BLaER1 treated with 17β-estradiol and CSF1 and Interleukin-3, amounts not matched to agents 10 nM and 100 nM (cell line): ENCODE results near the gene PLD5.
"Not testable (repeated sequence)": the region's sequence is repeated elsewhere in the genome, so short reads cannot be mapped to it uniquely, and the experiment has no call there.

ENCODE experiments used
- H3K27ac ChIP-seq, 11 experiments: shearing (Covaris generic); formaldehyde crosslinking; 2 replicates each; pipeline ENCODE4 v1.8.1; 2022
- H3K27me3 ChIP-seq, 11 experiments: shearing (Covaris generic); formaldehyde crosslinking; 2 replicates each; pipeline ENCODE4 v1.8.1; 2022
- H3K36me3 ChIP-seq, 11 experiments: shearing (Covaris generic); formaldehyde crosslinking; 2 replicates each; pipeline ENCODE4 v1.8.1; 2022
- H3K4me1 ChIP-seq, 10 experiments: shearing (Covaris generic); formaldehyde crosslinking; 2 replicates each; pipeline ENCODE4 v1.8.1; 2022
- H3K4me2 ChIP-seq, 11 experiments: shearing (Covaris generic); formaldehyde crosslinking; 2 replicates each; pipeline ENCODE4 v1.8.1; 2022
- H3K4me3 ChIP-seq, 10 experiments: shearing (Covaris generic); formaldehyde crosslinking; 2 replicates each; pipeline ENCODE4 v1.8.1; 2022
- H3K9ac ChIP-seq, 11 experiments: shearing (Covaris generic); formaldehyde crosslinking; 2 replicates each; pipeline ENCODE4 v1.8.1; 2022
- H3K9me3 ChIP-seq, 11 experiments: shearing (Covaris generic); formaldehyde crosslinking; replicated peaks in 1 of 11; 2 replicates each; pipeline ENCODE4 v1.8.1; 2022
- H4K20me1 ChIP-seq, 11 experiments: shearing (Covaris generic); formaldehyde crosslinking; 2 replicates each; pipeline ENCODE4 v1.8.1; 2022
- Cebpa-rat ChIP-seq, 11 experiments: shearing (Covaris generic); IDR thresholded peaks; 2 replicates each; pipeline ENCODE4 v1.8.1; 2022

PLD5 gene

GRCh38 chr1:242211254-242212022 is 313.1 kb downstream of the PLD5 start:
- H3K27me3 ChIP-seq: no peaks in the 10 kb centered on the region
- no peak overlapping the region for H3K27ac ChIP-seq
- no peak overlapping the region for H3K4me2 ChIP-seq

DNA sequence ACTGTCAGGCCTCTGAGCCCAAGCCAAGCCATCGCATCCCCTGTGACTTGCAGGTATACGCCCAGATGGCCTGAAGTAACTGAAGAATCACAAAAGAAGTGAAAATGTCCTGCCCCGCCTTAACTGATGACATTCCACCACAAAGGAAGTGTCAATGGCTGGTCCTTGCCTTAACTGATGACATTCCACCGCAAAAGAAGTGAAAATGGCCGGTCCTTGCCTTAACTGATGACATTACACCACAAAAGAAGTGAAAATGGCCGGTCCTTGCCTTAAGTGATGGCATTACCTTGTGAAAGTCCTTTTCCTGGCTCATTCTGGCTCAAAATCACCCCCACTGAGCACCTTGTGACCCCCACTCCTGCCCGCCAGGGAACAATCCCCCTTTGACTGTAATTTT is 314.2 kb downstream of the PLD5 start:
- H3K36me3 ChIP-seq, H3K4me3 ChIP-seq, H3K4me2 ChIP-seq, H3K27ac ChIP-seq, H3K4me1 ChIP-seq, H3K27me3 ChIP-seq, H3K9ac ChIP-seq, H4K20me1 ChIP-seq, H3K9me3 ChIP-seq: not testable (repeated sequence)

More at GRCh38 chr1:242211254-242212022, 313.1 kb downstream of the PLD5 start:
- H4K20me1 ChIP-seq: no peaks in the 10 kb centered on the region
- no peak overlapping the region for H3K4me3 ChIP-seq
- no peak overlapping the region for H3K9ac ChIP-seq
- TF ChIP-seq Cebpa-rat (IDR thresholded peaks at IDR 0.05): no peak
- no peaks in the 10 kb centered on the region for H3K4me1 ChIP-seq
- H3K9me3 ChIP-seq: peaks cover 11 to 17% (median 14%) of the 10 kb centered on the region in 11 experiments
- no peaks in the 10 kb centered on the region for H3K36me3 ChIP-seq

- H3K36me3 ChIP-seq: no peaks in the 10 kb centered on the region
- no peak overlapping the region for H3K9ac ChIP-seq
- H3K4me1 ChIP-seq: no peaks in the 10 kb centered on the region
- TF ChIP-seq Cebpa-rat (IDR thresholded peaks at IDR 0.05): no peak
- no peaks in the 10 kb centered on the region for H4K20me1 ChIP-seq
- H3K27ac ChIP-seq: no peak overlapping the region
- no peaks in the 10 kb centered on the region for H3K27me3 ChIP-seq
- H3K9me3 ChIP-seq: no peaks in the 10 kb centered on the region
- H3K4me2 ChIP-seq: no peak overlapping the region
- no peak overlapping the region for H3K4me3 ChIP-seq
Observed at GRCh38 chr1:242209063-242209462, 315.4 kb downstream of the PLD5 start.

DNA sequence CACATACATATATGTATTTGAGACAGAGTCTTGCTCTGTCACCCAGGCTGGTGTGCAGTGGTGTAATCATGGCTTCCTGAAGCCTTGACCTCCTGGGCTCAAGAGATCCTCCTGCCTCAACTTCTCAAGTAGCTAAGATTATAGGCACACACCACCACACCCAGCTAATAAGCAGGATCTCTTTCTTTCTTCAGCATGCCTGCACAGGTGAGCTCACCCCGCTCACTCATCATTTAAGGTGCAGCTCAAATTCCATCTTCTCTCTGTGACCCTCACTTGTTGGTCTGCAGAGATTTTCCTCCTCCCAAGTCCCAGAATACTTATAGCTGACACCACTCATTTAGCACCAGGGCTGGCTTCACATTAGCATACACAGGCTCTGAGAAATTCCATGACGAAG is 316.5 kb downstream of the PLD5 start:
- Histone ChIP-seq H3K4me3 (no peak overlapping the region), H4K20me1 (no peaks in the 10 kb centered on the region), H3K9me3 (no peaks in the 10 kb centered on the region), H3K4me2 (no peak overlapping the region), H3K9ac (no peak overlapping the region), H3K4me1 (no peaks in the 10 kb centered on the region), H3K36me3 (no peaks in the 10 kb centered on the region), H3K27me3 (no peaks in the 10 kb centered on the region), H3K27ac (no peak overlapping the region)
- no peak for TF ChIP-seq Cebpa-rat (IDR thresholded peaks at IDR 0.05)

- H3K9ac ChIP-seq: no peak overlapping the region
- H3K4me1 ChIP-seq: no peaks in the 10 kb centered on the region
- no peak overlapping the region for H3K27ac ChIP-seq
- no peaks in the 10 kb centered on the region for H3K27me3 ChIP-seq
- H3K9me3 ChIP-seq: no peaks in the 10 kb centered on the region
- no peak for TF ChIP-seq Cebpa-rat (IDR thresholded peaks at IDR 0.05)
- no peak overlapping the region for H3K4me2 ChIP-seq
- no peaks in the 10 kb centered on the region for H3K36me3 ChIP-seq
- no peaks in the 10 kb centered on the region for H4K20me1 ChIP-seq
- no peak overlapping the region for H3K4me3 ChIP-seq
Observed at GRCh38 chr1:242206994-242207393, 317.5 kb downstream of the PLD5 start.

GRCh38 chr1:242205622-242206489 is 318.6 kb downstream of the PLD5 start:
- Histone ChIP-seq H3K4me1 (no peaks in the 10 kb centered on the region), H4K20me1 (no peaks in the 10 kb centered on the region), H3K27ac (no peak overlapping the region), H3K27me3 (no peaks in the 10 kb centered on the region), H3K4me2 (no peak overlapping the region), H3K36me3 (no peaks in the 10 kb centered on the region), H3K4me3 (no peak overlapping the region), H3K9me3 (no peaks in the 10 kb centered on the region), H3K9ac (no peak overlapping the region)
- TF ChIP-seq Cebpa-rat (IDR thresholded peaks at IDR 0.05): no peak

GRCh38 chr1:242203262-242203661 is 321.2 kb downstream of the PLD5 start:
- Histone ChIP-seq H3K36me3 (no peaks in the 10 kb centered on the region), H3K9me3 (no peaks in the 10 kb centered on the region), H3K27me3 (no peaks in the 10 kb centered on the region), H3K4me1 (peaks cover 0 to 5% (median 0%) of the 10 kb centered on the region in 10 experiments; a peak in 2 of 20 replicates), H4K20me1 (no peaks in the 10 kb centered on the region), H3K4me3 (no peak overlapping the region), H3K4me2 (no peak overlapping the region), H3K9ac (no peak overlapping the region), H3K27ac (no peak overlapping the region)
- TF ChIP-seq Cebpa-rat (IDR thresholded peaks at IDR 0.05): no peak

- no peak overlapping the region for H3K27ac ChIP-seq
- no peaks in the 10 kb centered on the region for H3K9me3 ChIP-seq
- no peak overlapping the region for H3K4me3 ChIP-seq
- H4K20me1 ChIP-seq: no peaks in the 10 kb centered on the region
- H3K9ac ChIP-seq: no peak overlapping the region
- H3K4me1 ChIP-seq: peaks cover 0 to 12% (median 0%) of the 10 kb centered on the region in 10 experiments; a peak in 4 of 20 replicates
- H3K36me3 ChIP-seq: no peaks in the 10 kb centered on the region
- no peak for TF ChIP-seq Cebpa-rat (IDR thresholded peaks at IDR 0.05)
- no peak overlapping the region for H3K4me2 ChIP-seq
- no peaks in the 10 kb centered on the region for H3K27me3 ChIP-seq
Observed at GRCh38 chr1:242201090-242201489, 323.4 kb downstream of the PLD5 start.

GRCh38 chr1:242199776-242200458 is 324.6 kb downstream of the PLD5 start:
- no peak for TF ChIP-seq Cebpa-rat (IDR thresholded peaks at IDR 0.05)
- Histone ChIP-seq H3K4me2 (no peak overlapping the region), H3K9ac (no peak overlapping the region), H3K9me3 (no peaks in the 10 kb centered on the region), H3K27me3 (no peaks in the 10 kb centered on the region), H3K36me3 (no peaks in the 10 kb centered on the region), H4K20me1 (no peaks in the 10 kb centered on the region), H3K4me3 (no peak overlapping the region), H3K27ac (no peak overlapping the region), H3K4me1 (peaks cover 0 to 12% (median 0%) of the 10 kb centered on the region in 10 experiments; a peak in 4 of 20 replicates)
